ENCODE measurements around the gene PCDH1.

DNA sequence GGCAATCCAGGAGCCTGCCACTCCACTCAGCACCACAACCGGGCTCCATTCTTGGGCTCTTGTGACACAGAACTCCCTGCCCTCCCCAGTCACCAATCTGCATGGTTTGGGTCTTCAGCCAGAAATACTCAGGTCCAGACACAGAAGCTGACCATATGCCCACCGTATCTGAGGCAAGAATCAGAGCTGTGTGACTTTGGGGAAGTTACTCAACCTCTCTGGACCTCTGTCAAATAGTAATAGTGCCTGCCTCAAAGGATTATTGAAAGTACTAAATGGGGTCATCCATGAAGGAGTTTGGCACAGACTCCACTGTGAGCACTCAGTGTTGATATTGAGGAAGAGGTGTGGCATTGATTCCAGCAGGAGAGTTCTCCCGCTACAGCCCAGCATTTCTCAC is 67.5 kb downstream of the PCDH1 start:
- TF ChIP-seq, protein P1, sequence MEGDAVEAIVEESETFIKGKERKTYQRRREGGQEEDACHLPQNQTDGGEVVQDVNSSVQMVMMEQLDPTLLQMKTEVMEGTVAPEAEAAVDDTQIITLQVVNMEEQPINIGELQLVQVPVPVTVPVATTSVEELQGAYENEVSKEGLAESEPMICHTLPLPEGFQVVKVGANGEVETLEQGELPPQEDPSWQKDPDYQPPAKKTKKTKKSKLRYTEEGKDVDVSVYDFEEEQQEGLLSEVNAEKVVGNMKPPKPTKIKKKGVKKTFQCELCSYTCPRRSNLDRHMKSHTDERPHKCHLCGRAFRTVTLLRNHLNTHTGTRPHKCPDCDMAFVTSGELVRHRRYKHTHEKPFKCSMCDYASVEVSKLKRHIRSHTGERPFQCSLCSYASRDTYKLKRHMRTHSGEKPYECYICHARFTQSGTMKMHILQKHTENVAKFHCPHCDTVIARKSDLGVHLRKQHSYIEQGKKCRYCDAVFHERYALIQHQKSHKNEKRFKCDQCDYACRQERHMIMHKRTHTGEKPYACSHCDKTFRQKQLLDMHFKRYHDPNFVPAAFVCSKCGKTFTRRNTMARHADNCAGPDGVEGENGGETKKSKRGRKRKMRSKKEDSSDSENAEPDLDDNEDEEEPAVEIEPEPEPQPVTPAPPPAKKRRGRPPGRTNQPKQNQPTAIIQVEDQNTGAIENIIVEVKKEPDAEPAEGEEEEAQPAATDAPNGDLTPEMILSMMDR (conservative IDR thresholded peaks at IDR 0.05; ENCODE audit: low read length) = no peak
- no peak for TF ChIP-seq EZH2phosphoT487 (IDR thresholded peaks at IDR 0.05; ENCODE audit: borderline replicate concordance)
